Neural progenitor cell (in vitro differentiated cells): ENCODE measurements around the gene EFTUD2. TPM values are rescaled to one million over a fixed set of nuclear protein-coding genes. Genes with fewer than 3 reads are reported as not detected.

Source experiments
- DNase-seq: peaks from one replicate; pipeline ENCODE4 v3.0.0-alpha.2; 2016; ENCODE audit warnings: low spot score
- H2AFZ ChIP-seq: fragments of 200-600 bp; sonication (generic); replicated peaks from 2 replicates; pipeline ENCODE4 v1.6.1; 2016; ENCODE audit warnings: antibody characterized with exemption
- H3F3A ChIP-seq: fragments of 200-600 bp; sonication (generic); 2 replicates; pipeline ENCODE4 v1.6.1; 2016; ENCODE audit warnings: antibody characterized with exemption, low read depth
- H3K27ac ChIP-seq: fragments of 200-600 bp; sonication (generic); 2 replicates; pipeline ENCODE4 v1.5.1; 2016; ENCODE audit warnings: mild to moderate bottlenecking
- H3K27me3 ChIP-seq: fragments of 200-600 bp; sonication (generic); 2 replicates; pipeline ENCODE4 v1.6.1; 2016; ENCODE audit warnings: mild to moderate bottlenecking, moderate library complexity
- H3K36me3 ChIP-seq: fragments of 200-600 bp; sonication (generic); 2 replicates; pipeline ENCODE4 v1.5.1; 2016
- H3K4me1 ChIP-seq: fragments of 200-600 bp; sonication (generic); 2 replicates; pipeline ENCODE4 v1.6.1; 2016; ENCODE audit warnings: mixed run types
- H3K4me2 ChIP-seq: fragments of 200-600 bp; sonication (generic); 2 replicates; pipeline ENCODE4 v1.6.1; 2016
- H3K4me3 ChIP-seq: fragments of 200-600 bp; sonication (generic); 2 replicates; pipeline ENCODE4 v1.5.1; 2016
- H3K79me2 ChIP-seq: fragments of 200-600 bp; sonication (generic); 2 replicates; pipeline ENCODE4 v1.6.1; 2016; ENCODE audit warnings: low read depth
- H3K9ac ChIP-seq: fragments of 200-600 bp; sonication (generic); 2 replicates; pipeline ENCODE4 v1.6.1; 2016
- H3K9me3 ChIP-seq: fragments of 200-600 bp; sonication (generic); 2 replicates; pipeline ENCODE4 v1.5.1; 2016; ENCODE audit warnings: low read depth
- H4K20me1 ChIP-seq: fragments of 200-600 bp; sonication (generic); 2 replicates; pipeline ENCODE4 v1.6.1; 2016; ENCODE audit warnings: low read depth
- H3K27ac Mint-ChIP-seq: 3 replicates; pipeline ENCODE4 v1.8.0; 2021; ENCODE audit warnings: mixed read lengths
- H3K27me3 Mint-ChIP-seq: 2 replicates; pipeline ENCODE4 v1.8.0; 2022; ENCODE audit warnings: low read depth, mild to moderate bottlenecking, inconsistent platforms, moderate library complexity, mixed read lengths; ENCODE audit not compliant: insufficient read depth
- H3K36me3 Mint-ChIP-seq: 3 replicates; pipeline ENCODE4 v1.8.0; 2021; ENCODE audit warnings: mixed read lengths
- H3K4me1 Mint-ChIP-seq: 3 replicates; pipeline ENCODE4 v1.8.0; 2021; ENCODE audit warnings: mixed read lengths
- H3K4me3 Mint-ChIP-seq: 3 replicates; pipeline ENCODE4 v1.8.0; 2021; ENCODE audit warnings: mild to moderate bottlenecking, moderate library complexity, mixed read lengths
- H3K9me3 Mint-ChIP-seq: 3 replicates; pipeline ENCODE4 v1.8.0; 2020; ENCODE audit warnings: mixed read lengths
- CTCF ChIP-seq: fragments of 200-600 bp; sonication (generic); IDR thresholded peaks from 2 replicates; pipeline ENCODE4 v1.5.1; 2017; ENCODE audit warnings: antibody characterized with exemption, mild to moderate bottlenecking
- EZH2 ChIP-seq: fragments of 200-600 bp; sonication (generic); IDR thresholded peaks from 2 replicates; pipeline ENCODE4 v1.6.1; 2017; ENCODE audit warnings: antibody characterized with exemption, mild to moderate bottlenecking, moderate library complexity
- EZH2phosphoT487 ChIP-seq: fragments of 200-600 bp; sonication (generic); IDR thresholded peaks from 2 replicates; pipeline ENCODE4 v1.6.1; 2017; ENCODE audit warnings: antibody characterized with exemption
- total RNA-seq: library from RNA; depleted of rRNA; stranded (reverse); fragments of >200 nt; gene quantifications from 2 replicates; pipeline ENCODE4 v1.2.3, GENCODE V29; 2015; ENCODE audit warnings: low replicate concordance

Gene EFTUD2
- total RNA-seq, 1 donor from 2014 or later, result 185 TPM

- Histone ChIP-seq H3K27ac (no peak overlapping the region), H3F3A (peaks cover 26% of the 10 kb centered on the region), H2AFZ (no peak overlapping the region), H3K79me2 (no peaks in the 10 kb centered on the region), H3K4me3 (no peak overlapping the region), H3K36me3 (no peaks in the 10 kb centered on the region), H3K4me1 (peaks cover 32% of the 10 kb centered on the region), H4K20me1 (no peaks in the 10 kb centered on the region), H3K27me3 (no peaks in the 10 kb centered on the region), H3K9me3 (no peaks in the 10 kb centered on the region), H3K4me2 (peak overlapping the region; percentile 55), H3K9ac (no peak overlapping the region)
- Mint-ChIP-seq H3K4me3 (no peak overlapping the region), H3K27me3 (peaks cover 20% of the 10 kb centered on the region), H3K4me1 (peaks cover 27% of the 10 kb centered on the region), H3K27ac (peak overlapping the region; percentile 17), H3K36me3 (peaks cover 8% of the 10 kb centered on the region), H3K9me3 (no peaks in the 10 kb centered on the region)
- peak; percentile 76 for DNase-seq
- TF ChIP-seq EZH2 (no peak), CTCF (peak; percentile 11), EZH2phosphoT487 (no peak)
Observed at GRCh38 chr17:44921122-44921882, 22.1 kb upstream of the EFTUD2 start.

- H3K4me3 ChIP-seq, result no peak overlapping the region
- H3K9ac ChIP-seq, result no peak overlapping the region
- Mint-ChIP-seq H3K27me3 (peaks cover 18% of the 10 kb centered on the region), H3K4me3 (peak overlapping the region; percentile 33), H3K27ac (no peak overlapping the region), H3K36me3 (peaks cover 4% of the 10 kb centered on the region), H3K4me1 (peaks cover 34% of the 10 kb centered on the region), H3K9me3 (no peaks in the 10 kb centered on the region)
- H3K79me2 ChIP-seq, result no peaks in the 10 kb centered on the region
- no peak for DNase-seq
- no peaks in the 10 kb centered on the region for H3K36me3 ChIP-seq
- no peaks in the 10 kb centered on the region for H3K9me3 ChIP-seq
- no peak overlapping the region for H3K27ac ChIP-seq
- H3K27me3 ChIP-seq, result no peaks in the 10 kb centered on the region
- peaks cover 35% of the 10 kb centered on the region for H3K4me1 ChIP-seq
- H3K4me2 ChIP-seq, result peak overlapping the region; percentile 48
- H2AFZ ChIP-seq, result no peak overlapping the region
- H3F3A ChIP-seq, result peaks cover 26% of the 10 kb centered on the region
- TF ChIP-seq EZH2phosphoT487 (no peak), EZH2 (no peak), CTCF (no peak)
- no peaks in the 10 kb centered on the region for H4K20me1 ChIP-seq
Observed at GRCh38 chr17:44920565-44920940, 21.3 kb upstream of the EFTUD2 start.

- H3K4me3 Mint-ChIP-seq, result no peak overlapping the region
- H3K4me2 ChIP-seq, result peak overlapping the region; percentile 48
- H3K36me3 ChIP-seq, result no peaks in the 10 kb centered on the region
- no peak overlapping the region for H3K9ac ChIP-seq
- no peaks in the 10 kb centered on the region for H3K79me2 ChIP-seq
- H3K9me3 Mint-ChIP-seq, result no peaks in the 10 kb centered on the region
- H3K36me3 Mint-ChIP-seq, result peaks cover 3% of the 10 kb centered on the region
- H3F3A ChIP-seq, result peaks cover 26% of the 10 kb centered on the region
- H3K4me3 ChIP-seq, result no peak overlapping the region
- no peaks in the 10 kb centered on the region for H3K9me3 ChIP-seq
- no peak overlapping the region for H2AFZ ChIP-seq
- H3K27me3 ChIP-seq, result peaks cover under 1% of the 10 kb centered on the region
- TF ChIP-seq EZH2, result no peak
- TF ChIP-seq CTCF, result peak; percentile 75
- peaks cover 35% of the 10 kb centered on the region for H3K4me1 ChIP-seq
- H3K4me1 Mint-ChIP-seq, result peaks cover 35% of the 10 kb centered on the region
- peak; percentile 88 for DNase-seq
- no peaks in the 10 kb centered on the region for H4K20me1 ChIP-seq
- H3K27ac Mint-ChIP-seq, result no peak overlapping the region
- H3K27me3 Mint-ChIP-seq, result peaks cover 18% of the 10 kb centered on the region
- H3K27ac ChIP-seq, result no peak overlapping the region
Observed at GRCh38 chr17:44919885-44920564, 20.8 kb upstream of the EFTUD2 start.
